ENCODE data around the gene CEP83.

Gene CEP83

DNA sequence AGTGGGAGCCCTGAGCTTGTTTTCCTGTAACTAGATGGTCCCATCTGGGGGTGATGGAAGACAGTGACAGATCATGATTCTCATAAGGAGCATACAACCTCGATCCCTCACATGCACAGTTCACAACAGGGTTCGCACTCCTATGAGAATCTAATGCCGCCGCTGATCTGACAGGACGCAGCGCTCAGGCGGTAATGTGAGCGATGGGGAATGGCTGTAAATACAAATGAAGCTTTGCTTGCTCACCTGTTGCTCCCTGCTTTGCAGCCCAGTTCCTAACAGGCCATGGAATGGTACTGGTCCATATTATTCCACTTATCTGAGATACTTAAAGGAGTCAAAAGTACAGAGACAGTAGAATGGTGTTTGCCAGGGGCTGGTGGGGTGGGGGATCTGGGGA, 9.9 kb upstream of the CEP83 start:
- H3F3A ChIP-seq (ENCODE audit: control insufficient read depth, insufficient read depth), result no peaks in the 10 kb centered on the region
- TF ChIP-seq EZH2phosphoT487 (IDR thresholded peaks at IDR 0.05; ENCODE audit: borderline replicate concordance, low read length) (no peak), CTCF (IDR thresholded peaks at IDR 0.05; ENCODE audit: low read depth, low read length, poor library complexity, severe bottlenecking) (no peak)
- H4K20me1 ChIP-seq (ENCODE audit: control insufficient read depth, insufficient read depth, low read depth, low read length), result no peaks in the 10 kb centered on the region
- no peak overlapping the region for H3K4me2 ChIP-seq (ENCODE audit: low read length)
- no peaks in the 10 kb centered on the region for H3K9me2 ChIP-seq (replicated peaks; ENCODE audit: control insufficient read depth, low read length)
- H3K27ac ChIP-seq (ENCODE audit: low read depth, low read length), result no peak overlapping the region
- no peaks in the 10 kb centered on the region for H3K9me3 ChIP-seq (ENCODE audit: control insufficient read depth, insufficient read depth, low read length)
- H3K4me3 ChIP-seq (ENCODE audit: low read length), result no peak overlapping the region
- no peaks in the 10 kb centered on the region for H3K27me3 ChIP-seq (ENCODE audit: control insufficient read depth, low read length)
- no peaks in the 10 kb centered on the region for H3K79me2 ChIP-seq (ENCODE audit: control insufficient read depth, low read length)
- H3K4me1 ChIP-seq (ENCODE audit: control insufficient read depth, low read length), result peaks cover 5% of the 10 kb centered on the region
- no peaks in the 10 kb centered on the region for H3K36me3 ChIP-seq (ENCODE audit: control insufficient read depth, low read length)

GRCh38 chr12:94460616-94460959, 921 bp upstream of the CEP83 start:
- H3K36me3 ChIP-seq (ENCODE audit: control insufficient read depth, low read length), result peaks cover 17% of the 10 kb centered on the region
- H3K9me2 ChIP-seq (replicated peaks; ENCODE audit: control insufficient read depth, low read length), result no peaks in the 10 kb centered on the region

GRCh38 chr12:94458877-94459727, 565 bp downstream of the CEP83 start:
- H3K36me3 ChIP-seq (ENCODE audit: control insufficient read depth, low read length), result peaks cover 31% of the 10 kb centered on the region
- H3K4me3 ChIP-seq (ENCODE audit: low read length), result peak overlapping the region; percentile 94
- peaks cover 53% of the 10 kb centered on the region for H3K79me2 ChIP-seq (ENCODE audit: control insufficient read depth, low read length)
- H4K20me1 ChIP-seq (ENCODE audit: control insufficient read depth, insufficient read depth, low read depth, low read length), result no peaks in the 10 kb centered on the region
- H3K4me2 ChIP-seq (ENCODE audit: low read length), result peak overlapping the region; percentile 99
- no peaks in the 10 kb centered on the region for H3K9me2 ChIP-seq (replicated peaks; ENCODE audit: control insufficient read depth, low read length)
- H3K27ac ChIP-seq (ENCODE audit: low read depth, low read length), result peak overlapping the region; percentile 44
- H3K9me3 ChIP-seq (ENCODE audit: control insufficient read depth, insufficient read depth, low read length), result no peaks in the 10 kb centered on the region
- peaks cover 9% of the 10 kb centered on the region for H3F3A ChIP-seq (ENCODE audit: control insufficient read depth, insufficient read depth)
- H3K27me3 ChIP-seq (ENCODE audit: control insufficient read depth, low read length), result peaks cover 3% of the 10 kb centered on the region; the same call in 1 of the 2 replicates
- no peak for TF ChIP-seq EZH2phosphoT487 (IDR thresholded peaks at IDR 0.05; ENCODE audit: borderline replicate concordance, low read length)
- no peak for TF ChIP-seq CTCF (IDR thresholded peaks at IDR 0.05; ENCODE audit: low read depth, low read length, poor library complexity, severe bottlenecking)
- peaks cover 24% of the 10 kb centered on the region for H3K4me1 ChIP-seq (ENCODE audit: control insufficient read depth, low read length)

More at GRCh38 chr12:94460616-94460959, 921 bp upstream of the CEP83 start:
- H3F3A ChIP-seq (ENCODE audit: control insufficient read depth, insufficient read depth), result peaks cover 9% of the 10 kb centered on the region
- peaks cover 39% of the 10 kb centered on the region for H3K79me2 ChIP-seq (ENCODE audit: control insufficient read depth, low read length)
- peak overlapping the region; percentile 44; the same call in 1 of the 2 replicates for H3K27ac ChIP-seq (ENCODE audit: low read depth, low read length)
- peak overlapping the region; percentile 94 for H3K4me3 ChIP-seq (ENCODE audit: low read length)
- no peaks in the 10 kb centered on the region for H4K20me1 ChIP-seq (ENCODE audit: control insufficient read depth, insufficient read depth, low read depth, low read length)
- H3K9me3 ChIP-seq (ENCODE audit: control insufficient read depth, insufficient read depth, low read length), result no peaks in the 10 kb centered on the region
- peaks cover 3% of the 10 kb centered on the region; the same call in 1 of the 2 replicates for H3K27me3 ChIP-seq (ENCODE audit: control insufficient read depth, low read length)
- peak overlapping the region; percentile 99 for H3K4me2 ChIP-seq (ENCODE audit: low read length)
- peaks cover 24% of the 10 kb centered on the region for H3K4me1 ChIP-seq (ENCODE audit: control insufficient read depth, low read length)
- TF ChIP-seq EZH2phosphoT487 (IDR thresholded peaks at IDR 0.05; ENCODE audit: borderline replicate concordance, low read length), result no peak
- no peak for TF ChIP-seq CTCF (IDR thresholded peaks at IDR 0.05; ENCODE audit: low read depth, low read length, poor library complexity, severe bottlenecking)
